HG03378 (cell line): Measurements from ENCODE around the gene TSC2.

Experiments used
- ATAC-seq: cut with Tn5 transposase; IDR thresholded peaks from one replicate; pipeline ENCODE4 v1.9.1; 2021; ENCODE audit warnings: mild to moderate bottlenecking, moderate library complexity; ENCODE audit not compliant: unreplicated experiment

The TSC2 gene

DNA sequence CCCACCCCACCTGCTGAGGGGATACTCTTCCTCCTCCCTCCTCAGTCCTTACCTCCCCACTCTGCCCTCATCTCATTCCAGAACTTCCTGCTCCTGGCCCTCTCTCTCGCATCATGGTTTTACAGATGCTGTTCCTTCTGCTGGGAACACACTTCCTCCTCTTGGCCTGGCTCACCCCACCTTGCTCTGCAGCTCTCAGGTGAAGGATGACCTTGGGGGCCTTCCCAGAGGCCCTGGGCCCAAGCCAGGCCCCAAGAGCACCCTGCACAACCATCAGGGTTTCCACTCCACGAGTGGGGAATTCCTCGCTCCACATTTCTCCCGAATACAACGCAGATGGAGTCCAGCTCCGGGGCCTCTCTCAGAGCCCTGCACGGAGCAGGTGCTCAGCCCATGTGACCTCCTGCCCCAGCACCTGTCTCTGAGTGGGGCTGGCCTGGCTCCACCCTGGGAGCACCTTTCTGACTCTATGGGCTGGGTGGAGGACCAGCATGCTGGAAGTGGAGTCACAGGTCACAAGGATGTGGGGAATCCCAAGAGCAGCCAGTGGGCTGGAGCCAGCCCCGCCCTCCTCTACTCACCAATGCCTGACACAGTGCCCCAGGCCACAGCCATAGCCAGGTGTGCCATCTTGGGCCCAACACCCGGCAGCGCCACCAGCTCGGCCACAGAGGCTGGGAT is 4.7 kb upstream of the TSC2 start:
- no peak for ATAC-seq

GRCh38 chr16:2043667-2044451 is 3.9 kb upstream of the TSC2 start:
- ATAC-seq, result no peak

DNA sequence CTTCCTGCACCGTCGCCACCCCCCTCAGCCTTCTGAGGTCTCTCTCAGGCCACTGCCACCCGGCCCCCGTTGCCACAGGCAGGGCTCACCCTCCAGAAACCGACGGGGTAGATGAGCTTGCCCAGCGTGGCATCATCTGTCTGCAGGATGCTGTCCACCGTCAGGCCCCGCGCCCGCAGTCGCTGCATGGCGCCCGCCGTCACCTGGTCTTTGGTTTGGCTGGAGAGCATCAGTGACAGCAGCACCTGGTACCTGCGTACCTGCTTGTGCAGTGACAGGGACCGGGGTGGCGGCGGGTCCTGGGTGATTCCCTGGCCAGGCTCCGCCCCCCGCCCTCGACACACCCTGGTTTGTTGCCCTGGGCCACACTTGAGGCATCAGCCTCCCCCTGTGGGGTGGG is 3.2 kb upstream of the TSC2 start:
- ATAC-seq, result no peak

- no peak for ATAC-seq
Measured at GRCh38 chr16:2045965-2046892, 1.6 kb upstream of the TSC2 start.

DNA sequence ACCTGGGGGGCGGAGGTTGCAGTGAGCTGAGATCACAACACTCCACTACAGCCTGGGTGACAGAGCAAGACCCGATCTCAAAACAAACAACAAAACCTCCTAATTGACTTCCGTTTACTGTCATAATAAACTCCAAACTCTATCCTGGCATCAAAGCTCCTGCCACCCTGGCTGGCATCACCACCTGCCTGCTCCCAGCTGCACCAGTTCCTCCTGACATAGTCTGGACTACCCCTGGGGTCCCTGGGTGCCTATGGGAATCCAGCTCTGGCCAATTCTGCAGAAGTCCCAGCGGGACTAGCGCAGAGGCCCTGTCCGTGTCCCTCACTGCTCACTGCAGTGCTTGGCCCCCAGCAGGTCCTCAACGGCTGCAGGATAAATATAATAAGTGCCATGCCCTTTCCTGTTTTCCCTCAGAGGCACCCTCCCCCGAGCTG is 874 bp upstream of the TSC2 start:
- no peak for ATAC-seq

DNA sequence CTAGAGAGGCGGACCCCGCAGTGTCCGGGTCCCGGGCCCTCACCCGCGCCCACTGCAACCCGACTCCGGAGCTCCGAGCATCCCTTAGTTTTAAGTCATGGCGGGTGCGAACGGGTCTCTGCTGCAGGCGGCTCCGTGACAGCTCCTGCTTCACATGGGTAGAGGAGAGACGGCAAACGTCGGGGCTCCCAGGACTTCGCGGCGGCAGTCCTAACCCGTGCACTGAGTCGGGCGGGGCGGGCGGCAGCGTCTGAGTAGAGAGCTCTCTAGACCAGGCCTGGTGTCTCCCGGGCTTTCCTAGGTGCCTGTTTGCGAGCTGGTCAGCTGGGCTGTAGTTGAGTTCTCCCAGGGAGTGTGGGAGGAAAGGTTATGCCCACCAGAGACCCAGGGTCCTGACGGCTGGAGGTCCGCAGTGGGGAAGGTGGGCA is 345 bp downstream of the TSC2 start:
- ATAC-seq, result no peak

DNA sequence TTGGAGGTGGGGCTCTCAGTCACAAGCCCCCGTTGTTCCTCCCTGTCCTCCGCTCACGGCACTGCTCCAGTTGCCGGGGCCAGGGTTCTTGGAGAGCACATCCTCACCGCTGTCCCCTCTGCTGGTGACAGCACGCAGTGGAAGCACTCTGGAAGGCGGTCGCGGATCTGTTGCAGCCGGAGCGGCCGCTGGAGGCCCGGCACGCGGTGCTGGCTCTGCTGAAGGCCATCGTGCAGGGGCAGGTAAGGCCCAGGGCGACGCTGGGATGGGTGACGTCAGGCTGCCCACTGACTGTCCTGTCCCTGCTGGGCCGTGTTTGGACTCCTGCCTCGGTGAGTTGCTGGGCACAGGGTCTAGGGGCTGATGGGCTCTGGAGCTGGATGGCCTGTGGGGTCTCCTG is 5.4 kb downstream of the TSC2 start:
- ATAC-seq, result no peak

DNA sequence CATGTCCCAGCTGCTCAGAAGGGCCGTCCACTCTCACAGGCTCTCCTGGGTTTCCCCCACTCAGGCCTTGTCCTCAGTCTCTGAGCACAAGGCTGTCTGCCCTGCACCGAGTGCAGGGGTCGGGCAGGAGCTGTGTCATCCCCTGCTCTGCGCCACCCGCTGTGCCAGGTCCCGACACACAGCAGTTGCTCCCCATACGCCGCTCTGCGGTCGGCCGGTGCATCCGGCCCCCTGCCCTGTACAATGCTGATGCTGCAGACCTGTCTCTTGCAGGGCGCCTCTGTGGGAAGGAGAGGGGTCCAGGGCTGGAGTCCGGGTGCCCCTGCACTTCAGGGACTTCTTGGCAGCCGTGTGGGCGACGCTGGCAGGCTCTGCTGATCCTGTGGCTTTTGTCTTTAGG is 6.1 kb downstream of the TSC2 start:
- no peak for ATAC-seq

DNA sequence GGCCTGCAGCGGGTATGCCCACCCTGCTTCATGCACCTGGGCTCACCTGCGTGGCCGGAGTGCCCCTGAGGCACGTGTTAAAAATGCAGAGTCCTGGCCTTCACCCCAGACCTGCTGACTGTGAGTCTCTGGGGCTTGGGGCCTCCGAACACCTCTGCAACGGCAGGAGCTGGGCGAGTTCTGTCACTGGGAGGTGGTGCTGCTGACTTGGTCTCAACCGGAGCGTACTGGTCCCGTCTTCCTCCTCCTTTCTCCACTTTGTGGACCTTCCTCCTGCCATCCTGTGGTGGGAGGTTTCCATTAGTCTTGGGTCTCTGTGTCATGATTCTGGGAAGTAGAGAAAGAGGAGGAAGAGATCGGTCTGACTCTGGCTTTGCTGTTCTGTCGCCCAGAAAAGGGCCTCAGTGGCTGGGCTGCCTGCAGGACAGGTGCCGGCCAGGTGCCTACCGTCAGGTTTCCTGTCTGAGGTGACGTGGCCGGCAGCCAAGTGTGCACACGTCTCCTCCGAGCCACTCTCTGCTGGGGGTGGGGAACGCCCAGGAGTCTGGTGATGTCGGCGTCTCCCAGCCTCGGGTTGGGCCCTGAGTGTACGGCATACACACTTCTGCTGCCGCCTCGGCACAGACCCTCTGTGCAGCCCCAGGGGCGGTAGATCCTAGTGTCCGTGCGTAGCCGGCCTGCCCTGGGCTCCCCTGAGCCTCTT is 6.9 kb downstream of the TSC2 start:
- no peak for ATAC-seq

DNA sequence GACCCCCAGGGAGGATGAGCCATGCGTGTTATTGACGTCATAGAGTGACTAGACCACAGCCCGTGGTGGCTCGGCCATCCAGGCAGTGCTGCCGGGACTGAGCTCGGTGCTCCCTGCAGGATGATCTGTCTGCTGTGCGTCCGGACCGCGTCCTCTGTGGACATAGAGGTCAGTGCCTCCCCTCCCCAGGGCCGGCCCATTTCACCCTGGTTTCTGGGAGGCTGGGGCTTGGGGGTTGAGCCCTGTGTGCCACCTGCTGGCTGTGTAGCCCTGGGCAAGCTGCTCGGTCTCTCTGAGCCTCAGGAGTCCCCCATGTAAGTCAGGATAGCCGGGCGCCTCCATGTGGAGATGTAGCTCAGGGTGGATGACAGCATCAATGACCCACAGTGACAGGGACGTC is 8.3 kb downstream of the TSC2 start:
- no peak for ATAC-seq

DNA sequence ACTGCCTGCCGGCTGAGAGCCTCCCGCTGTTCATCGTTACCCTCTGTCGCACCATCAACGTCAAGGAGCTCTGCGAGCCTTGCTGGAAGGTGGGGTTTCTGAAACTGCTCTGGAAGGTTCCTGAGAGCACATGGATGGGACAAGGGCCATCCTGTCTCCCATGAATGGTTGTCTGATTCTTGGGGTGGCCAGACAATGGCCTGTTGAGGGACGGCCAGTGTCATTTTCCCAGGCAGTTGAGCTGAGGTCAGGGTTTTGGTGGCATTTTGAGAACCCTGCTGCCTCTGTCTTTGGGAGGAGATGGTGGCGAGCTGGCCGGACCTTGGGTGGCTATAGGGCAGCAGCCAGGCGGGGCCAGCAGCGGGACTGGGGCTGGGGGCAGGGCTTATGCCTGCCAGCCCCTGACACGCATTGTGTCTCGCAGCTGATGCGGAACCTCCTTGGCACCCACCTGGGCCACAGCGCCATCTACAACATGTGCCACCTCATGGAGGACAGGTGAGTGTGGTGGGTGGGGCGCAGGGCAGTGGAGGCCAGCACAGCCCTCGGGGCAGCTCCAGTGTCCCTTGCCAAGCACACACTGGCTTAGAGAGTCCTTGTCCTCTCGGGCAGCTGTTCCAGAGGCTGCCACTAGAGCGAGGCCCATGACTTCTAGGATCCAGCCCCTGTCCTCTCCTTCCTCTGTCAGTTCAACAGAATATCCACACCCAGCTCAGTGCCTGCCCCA is 9.1 kb downstream of the TSC2 start:
- ATAC-seq, result no peak

- no peak for ATAC-seq
Measured at GRCh38 chr16:2057438-2057837, 9.7 kb downstream of the TSC2 start.

- ATAC-seq, result no peak
Measured at GRCh38 chr16:2058420-2058819, 10.6 kb downstream of the TSC2 start.

- ATAC-seq, result no peak
Measured at GRCh38 chr16:2058872-2059271, 11.1 kb downstream of the TSC2 start.

GRCh38 chr16:2060346-2060745 is 12.6 kb downstream of the TSC2 start:
- no peak for ATAC-seq

DNA sequence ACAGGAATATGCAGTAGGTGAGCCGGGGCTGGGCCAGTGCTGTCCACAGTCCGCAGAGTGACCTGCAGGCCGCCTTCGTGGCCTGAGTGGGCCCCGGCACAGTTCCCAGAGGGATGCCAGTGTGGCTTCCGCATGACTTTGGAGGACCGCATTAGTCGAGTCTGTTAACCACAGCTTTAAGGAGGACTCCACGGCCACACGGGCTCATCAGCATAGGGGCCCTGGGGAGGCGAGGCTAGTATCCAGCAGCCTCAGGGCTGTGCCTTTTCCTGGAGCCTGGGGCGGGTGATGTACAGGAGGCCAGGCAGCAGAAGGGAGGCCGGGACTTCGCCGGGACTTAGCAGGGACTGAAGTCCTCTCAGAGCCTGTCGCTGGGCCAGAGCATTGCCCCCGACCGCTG is 13.2 kb downstream of the TSC2 start:
- ATAC-seq, result no peak

DNA sequence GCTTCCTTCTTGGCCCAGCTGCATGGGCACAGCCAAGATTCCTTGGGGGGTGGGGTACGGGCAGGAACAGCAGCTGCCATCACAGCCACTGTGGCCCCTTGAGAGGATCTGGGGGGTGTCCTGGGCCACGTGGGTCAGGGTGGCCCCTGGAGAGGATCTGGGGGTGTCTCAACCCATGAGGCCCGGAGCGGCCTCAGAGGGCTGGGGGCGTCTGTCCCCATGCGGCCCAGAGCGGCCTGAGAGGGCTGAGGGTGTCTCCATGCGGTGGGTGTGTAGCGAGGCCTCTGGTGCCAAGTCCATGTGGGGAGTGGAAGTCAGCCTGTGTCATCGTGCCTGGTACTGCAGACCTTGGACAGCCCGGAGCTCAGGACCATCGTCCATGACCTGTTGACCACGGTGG is 13.7 kb downstream of the TSC2 start:
- ATAC-seq, result no peak

DNA sequence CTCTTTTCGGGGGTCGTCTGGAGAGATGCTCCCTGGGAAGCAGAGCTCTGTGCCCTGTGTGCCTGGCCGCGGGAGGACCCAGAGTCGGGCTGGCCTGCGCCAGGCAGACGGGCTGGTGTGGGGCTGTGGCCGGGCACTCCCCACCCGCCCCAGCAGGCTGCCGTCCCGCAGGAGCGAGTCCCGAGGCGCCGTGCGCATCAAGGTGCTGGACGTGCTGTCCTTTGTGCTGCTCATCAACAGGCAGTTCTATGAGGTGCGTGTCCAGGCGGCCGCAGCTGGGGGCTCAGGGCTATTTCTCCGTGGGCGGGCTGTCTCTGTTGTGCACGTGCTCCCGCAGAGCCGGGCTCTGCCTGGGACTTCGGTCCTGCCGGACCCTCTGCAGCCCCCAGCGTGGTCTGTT is 15.0 kb downstream of the TSC2 start:
- ATAC-seq, result no peak

- no peak for ATAC-seq
Measured at GRCh38 chr16:2063861-2064260, 16.1 kb downstream of the TSC2 start.

DNA sequence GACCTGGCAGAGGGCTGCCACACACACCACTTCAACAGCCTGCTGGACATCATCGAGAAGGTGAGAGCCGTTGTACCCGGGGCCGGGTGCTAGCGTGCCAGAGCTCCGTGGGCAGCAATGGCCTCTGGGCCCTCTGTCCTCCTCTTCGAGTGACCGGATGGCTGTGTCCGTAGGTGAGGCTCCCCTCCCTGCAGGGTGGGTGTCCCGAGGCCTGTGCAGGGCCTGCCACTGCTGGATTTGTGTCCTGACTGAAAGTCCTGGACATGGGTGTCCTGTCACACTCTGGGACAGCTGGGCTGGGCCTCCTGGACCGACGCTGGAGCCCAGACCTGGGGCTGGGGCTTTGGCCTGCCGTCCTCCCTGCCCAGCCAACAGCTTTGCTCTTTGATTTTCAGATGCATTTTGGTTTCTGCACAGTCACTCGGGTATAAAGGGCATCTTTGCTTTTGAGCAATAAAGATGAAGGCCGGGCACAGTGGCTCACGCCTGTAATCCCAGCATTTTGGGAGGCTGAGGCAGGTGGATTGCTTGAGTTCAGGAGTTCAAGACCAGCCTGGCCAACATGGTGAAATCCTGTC is 16.7 kb downstream of the TSC2 start:
- no peak for ATAC-seq
